T follicular helper cell (primary cell): ENCODE measurements around the gene MEGF8.
"Not testable (repeated sequence)": the region's sequence is repeated elsewhere in the genome, so short reads cannot be mapped to it uniquely, and the experiment has no call there.

Experiments
- DNase-seq: peaks from one replicate; pipeline ENCODE4 v3.0.0-alpha.2; 2020; ENCODE audit warnings: low read depth

Gene MEGF8

DNA sequence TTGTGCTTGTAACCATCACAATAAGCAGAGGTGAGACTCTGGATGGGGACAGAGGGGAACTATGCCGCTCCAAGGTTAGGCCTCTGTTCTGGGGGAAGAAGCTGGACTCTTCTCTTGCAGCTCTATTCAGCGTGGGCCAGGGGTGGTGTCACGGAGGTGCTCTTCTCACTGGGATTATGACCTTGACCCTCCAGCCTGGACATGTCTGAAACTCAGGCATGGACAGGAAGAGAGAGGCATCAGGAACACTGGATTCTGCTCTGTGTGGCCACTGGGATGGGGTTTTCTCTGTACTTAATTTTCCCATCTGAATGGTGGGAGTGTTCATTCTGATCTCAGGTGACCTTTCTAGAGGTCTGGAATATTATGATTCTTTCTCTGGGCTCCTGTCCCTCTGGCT, 7.6 kb downstream of the MEGF8 start:
- no peak for DNase-seq

- no peak for DNase-seq
Measured at GRCh38 chr19:42333975-42334696, 8.7 kb downstream of the MEGF8 start.

GRCh38 chr19:42334697-42335373, 9.4 kb downstream of the MEGF8 start:
- no peak for DNase-seq

DNA sequence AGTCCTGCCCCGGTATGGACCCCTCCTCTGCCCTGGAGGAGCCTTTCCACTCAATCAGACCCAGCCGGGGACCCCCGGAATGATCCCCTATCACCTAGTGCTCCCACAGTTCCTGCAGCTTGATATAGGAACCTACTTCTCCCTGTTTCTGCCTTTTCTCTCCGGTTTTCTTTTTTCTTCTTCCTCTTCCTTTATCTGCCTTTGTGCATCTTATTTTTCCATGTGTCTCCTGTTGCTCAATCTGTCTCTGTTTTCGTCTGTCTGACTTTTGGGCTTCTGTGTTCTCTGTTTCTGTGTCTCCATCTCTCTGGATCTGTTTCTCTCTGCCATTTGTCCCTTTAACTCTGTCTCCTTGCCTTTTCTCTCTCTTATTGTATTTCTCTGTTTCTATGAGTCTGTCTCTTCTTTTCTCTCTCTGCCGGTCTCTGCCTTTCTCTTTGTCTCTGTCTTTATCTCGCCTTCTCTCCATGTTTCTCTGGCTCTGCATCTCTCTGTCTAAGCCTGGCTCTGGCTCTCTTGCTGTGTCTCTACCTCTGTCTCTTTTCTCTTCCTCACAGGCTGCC, 10.0 kb downstream of the MEGF8 start:
- DNase-seq: no peak

DNA sequence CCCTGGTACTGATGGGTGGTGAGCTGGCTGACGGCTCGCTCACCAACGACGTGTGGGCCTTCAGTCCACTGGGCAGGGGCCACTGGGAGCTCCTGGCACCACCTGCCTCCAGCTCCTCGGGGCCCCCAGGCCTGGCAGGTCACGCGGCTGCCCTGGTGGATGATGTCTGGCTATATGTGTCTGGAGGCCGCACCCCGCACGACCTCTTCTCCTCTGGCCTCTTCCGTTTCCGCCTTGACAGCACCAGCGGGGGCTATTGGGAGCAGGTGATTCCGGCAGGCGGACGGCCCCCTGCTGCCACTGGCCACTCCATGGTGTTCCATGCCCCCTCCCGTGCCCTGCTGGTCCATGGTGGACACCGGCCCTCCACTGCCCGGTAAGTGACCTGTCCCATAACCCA, 10.5 kb downstream of the MEGF8 start:
- DNase-seq: no peak

- DNase-seq: not testable (repeated sequence)
Measured at GRCh38 chr19:42339126-42339860, 13.9 kb downstream of the MEGF8 start.

DNA sequence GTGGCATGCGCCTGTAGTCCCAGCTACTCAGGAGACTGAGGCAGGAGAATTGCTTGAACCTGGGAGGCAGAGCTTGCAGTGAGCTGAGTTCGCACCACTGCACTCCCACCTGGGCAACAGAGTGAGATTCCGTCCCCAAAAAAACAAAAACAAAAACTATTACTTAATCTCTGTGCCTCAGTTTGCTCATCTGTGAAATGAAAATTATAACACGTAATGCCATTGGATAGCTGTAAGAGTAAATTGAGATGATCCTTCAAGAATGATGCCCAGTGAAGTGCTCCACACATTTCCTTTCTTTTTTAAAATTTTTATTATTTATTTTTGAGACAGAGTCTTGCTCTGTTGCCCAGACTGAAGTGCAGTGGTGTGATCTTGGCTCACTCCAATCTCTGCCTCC, 14.5 kb downstream of the MEGF8 start:
- not testable (repeated sequence) for DNase-seq

GRCh38 chr19:42343344-42344110, 18.1 kb downstream of the MEGF8 start:
- no peak for DNase-seq

DNA sequence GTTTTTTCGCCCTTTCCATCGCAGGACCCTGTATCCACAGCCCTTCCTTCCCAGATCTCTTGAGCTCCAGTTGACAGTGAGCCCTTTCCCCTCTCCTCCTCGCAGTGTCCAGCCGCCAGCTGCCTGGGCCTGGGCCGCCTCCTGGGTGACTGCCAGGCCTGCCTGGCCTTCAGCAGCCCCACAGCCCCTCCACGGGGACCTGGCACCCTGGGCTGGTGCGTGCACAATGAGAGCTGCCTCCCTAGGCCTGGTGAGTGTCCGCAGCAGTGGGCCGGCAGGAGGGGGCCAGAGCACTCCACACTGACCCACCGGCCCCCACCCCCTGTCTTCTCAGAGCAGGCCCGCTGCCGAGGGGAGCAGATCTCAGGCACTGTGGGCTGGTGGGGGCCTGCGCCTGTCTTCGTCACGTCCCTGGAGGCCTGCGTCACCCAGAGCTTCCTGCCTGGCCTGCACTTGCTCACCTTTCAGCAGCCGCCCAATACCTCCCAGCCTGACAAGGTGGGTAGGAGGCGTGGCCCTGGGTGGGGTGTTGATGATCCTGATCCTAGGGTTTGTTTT, 19.0 kb downstream of the MEGF8 start:
- DNase-seq: no peak

DNA sequence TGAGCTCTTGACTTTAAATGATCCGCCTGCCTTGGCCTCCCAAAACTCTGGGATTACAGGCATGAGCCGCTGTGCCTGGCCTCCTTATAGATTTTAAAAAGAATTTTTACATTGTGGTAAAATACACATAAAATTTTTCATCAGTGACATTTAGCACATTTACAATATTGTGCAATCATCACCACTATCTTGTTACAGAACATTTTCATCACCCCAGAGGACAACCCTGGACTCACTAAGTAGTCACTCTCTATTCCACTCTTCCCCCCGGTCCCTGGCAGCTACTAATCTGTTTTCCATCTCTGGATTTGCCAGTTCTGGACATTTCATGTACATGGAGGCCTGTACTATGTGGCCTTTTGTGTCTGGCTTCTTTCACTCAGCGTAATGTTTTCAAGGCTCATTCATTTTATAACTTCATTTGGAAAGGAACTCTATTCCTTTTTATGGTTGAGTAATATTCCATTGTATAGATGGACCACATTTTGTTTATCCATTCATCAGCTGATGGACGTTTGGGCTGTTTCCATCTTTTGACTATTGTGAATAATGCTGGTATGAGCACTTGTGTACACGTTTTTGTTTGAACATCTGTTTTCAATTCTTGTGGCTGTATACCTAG, 19.9 kb downstream of the MEGF8 start:
- DNase-seq: no peak

GRCh38 chr19:42348211-42348610, 22.8 kb downstream of the MEGF8 start:
- no peak for DNase-seq

DNA sequence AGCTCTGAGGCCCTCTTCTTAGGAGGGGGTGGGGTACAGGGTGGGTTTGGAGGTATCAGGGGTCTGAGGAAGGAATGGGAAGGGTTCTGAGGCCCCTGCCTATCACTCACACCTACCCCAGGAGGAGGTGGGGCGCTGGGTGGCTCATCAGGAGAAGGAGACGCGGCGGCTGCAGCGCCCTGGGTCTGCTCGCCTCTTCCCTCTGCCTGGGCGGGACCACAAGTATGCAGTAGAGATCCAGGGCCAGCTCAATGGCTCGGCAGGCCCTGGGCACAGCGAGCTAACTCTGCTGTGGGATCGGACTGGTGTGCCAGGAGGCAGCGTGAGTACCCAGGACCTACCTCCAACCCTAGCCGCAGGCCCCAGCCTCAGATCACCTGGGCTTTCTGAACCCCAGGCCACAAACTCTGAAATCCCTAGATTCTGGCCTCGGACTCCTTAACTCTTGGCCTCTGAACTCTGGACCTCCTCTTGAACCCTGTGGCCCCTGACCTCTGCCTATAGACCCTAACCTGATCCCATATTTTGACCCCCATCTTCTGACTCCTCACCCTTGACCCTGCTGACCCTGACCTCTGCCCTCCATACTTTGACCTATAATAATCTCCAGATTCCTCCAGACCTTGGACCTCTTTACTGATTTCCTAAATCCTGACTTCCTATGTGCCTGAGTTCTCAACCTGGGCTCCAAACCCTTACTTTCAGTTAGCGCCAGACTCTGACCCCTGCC, 24.1 kb downstream of the MEGF8 start:
- no peak for DNase-seq

GRCh38 chr19:42350417-42350816, 25.0 kb downstream of the MEGF8 start:
- DNase-seq: no peak

DNA sequence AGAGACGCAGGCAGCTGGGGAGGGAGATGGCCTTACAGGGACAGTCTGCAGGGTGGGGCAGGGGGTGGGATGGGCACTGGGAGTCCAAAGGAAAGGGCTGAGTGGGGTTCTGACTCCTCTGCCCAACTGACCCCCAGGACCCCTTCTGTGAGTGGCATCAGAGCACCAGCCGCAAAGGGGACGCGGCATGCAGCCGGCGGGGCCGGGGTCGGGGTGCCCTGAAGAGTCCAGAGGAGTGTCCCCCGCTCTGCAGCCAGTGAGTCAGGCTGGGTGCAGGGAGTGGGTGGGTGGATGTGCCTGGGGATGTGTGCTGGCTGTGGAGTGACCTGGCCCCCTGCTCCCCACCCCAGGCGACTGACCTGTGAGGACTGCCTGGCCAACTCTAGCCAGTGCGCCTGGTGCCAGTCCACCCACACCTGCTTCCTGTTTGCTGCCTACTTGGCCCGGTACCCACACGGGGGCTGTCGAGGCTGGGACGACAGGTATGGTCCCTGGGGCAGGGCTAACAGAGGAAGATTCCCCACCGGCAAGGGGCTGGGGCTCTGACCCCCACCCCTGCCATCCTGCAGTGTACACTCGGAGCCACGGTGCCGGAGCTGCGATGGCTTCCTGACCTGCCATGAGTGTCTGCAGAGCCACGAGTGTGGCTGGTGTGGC, 25.8 kb downstream of the MEGF8 start:
- no peak for DNase-seq

GRCh38 chr19:42352301-42353259, 27.1 kb downstream of the MEGF8 start:
- no peak for DNase-seq

GRCh38 chr19:42353341-42354015, 28.0 kb downstream of the MEGF8 start:
- no peak for DNase-seq

DNA sequence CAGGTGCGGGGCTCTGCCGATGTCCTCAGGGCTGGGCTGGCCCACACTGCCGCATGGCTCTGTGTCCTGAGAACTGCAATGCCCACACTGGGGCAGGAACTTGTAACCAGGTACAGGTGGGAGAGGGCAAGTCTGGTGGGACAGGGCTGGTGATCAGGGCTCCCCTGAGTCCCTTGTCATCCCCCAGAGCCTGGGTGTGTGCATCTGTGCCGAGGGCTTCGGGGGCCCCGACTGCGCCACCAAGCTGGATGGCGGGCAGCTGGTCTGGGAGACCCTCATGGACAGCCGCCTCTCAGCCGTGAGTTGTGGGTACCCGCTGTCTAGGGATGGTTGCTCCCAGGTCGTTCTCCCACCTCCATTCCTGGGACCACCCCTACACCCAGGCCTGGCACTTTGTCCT, 30.5 kb downstream of the MEGF8 start:
- DNase-seq: no peak

DNA sequence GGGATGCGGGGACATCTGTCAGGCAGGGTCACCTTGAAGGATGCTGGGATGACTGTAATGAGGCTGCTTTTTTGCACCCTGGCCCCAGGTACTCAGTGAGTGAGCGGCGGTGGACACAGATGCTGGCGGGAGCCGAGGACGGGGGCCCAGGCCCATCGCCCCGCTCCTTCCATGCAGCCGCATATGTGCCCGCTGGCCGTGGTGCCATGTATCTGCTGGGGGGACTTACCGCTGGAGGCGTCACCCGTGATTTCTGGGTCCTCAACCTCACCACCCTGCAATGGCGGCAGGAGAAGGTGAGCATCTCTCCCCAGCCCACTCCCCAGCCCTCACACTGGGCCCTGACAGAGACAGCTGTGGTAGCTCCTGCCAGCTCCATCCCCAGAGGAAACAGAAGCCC, 31.3 kb downstream of the MEGF8 start:
- DNase-seq: no peak
